Ectodermal cell (in vitro differentiated cells): ENCODE results near the gene CTNNA3.
"Not testable (repeated sequence)": the region's sequence is repeated elsewhere in the genome, so short reads cannot be mapped to it uniquely, and the experiment has no call there.

Source experiments
- H3K27ac ChIP-seq: 2 replicates; pipeline ENCODE4 v1.7.0; 2013; ENCODE audit warnings: mild to moderate bottlenecking, low read depth, low read length; ENCODE audit not compliant: insufficient read depth, poor library complexity, severe bottlenecking
- H3K27me3 ChIP-seq: 2 replicates; pipeline ENCODE4 v1.7.0; 2013; ENCODE audit warnings: mild to moderate bottlenecking, low read length; ENCODE audit not compliant: insufficient read depth, control insufficient read depth, poor library complexity, severe bottlenecking
- H3K36me3 ChIP-seq: one replicate; pipeline ENCODE4 v1.7.0; 2013; ENCODE audit warnings: low read length; ENCODE audit not compliant: control insufficient read depth, insufficient read depth
- H3K4me1 ChIP-seq: one replicate; pipeline ENCODE4 v1.7.0; 2013; ENCODE audit warnings: low read length; ENCODE audit not compliant: control insufficient read depth, insufficient read depth
- H3K4me3 ChIP-seq: 2 replicates; pipeline ENCODE4 v1.7.0; 2013; ENCODE audit warnings: low read depth, low read length, control low read depth; ENCODE audit not compliant: insufficient read depth
- H3K9me3 ChIP-seq: 2 replicates; pipeline ENCODE4 v1.7.0; 2013; ENCODE audit warnings: mild to moderate bottlenecking, low read length, moderate library complexity; ENCODE audit not compliant: control insufficient read depth
- WGBS, 2 experiments: methylation state at CpG; one replicate each; pipeline ENCODE4 v1.1.7; 2013; ENCODE audit warnings: missing lambda C conversion rate in 2 of 2; 5-methylcytosine and 5-hydroxymethylcytosine counted together

Gene CTNNA3

GRCh38 chr10:66398669-66399068, 1297.3 kb downstream of the CTNNA3 start:
- Histone ChIP-seq H3K27ac (no peak overlapping the region), H3K36me3 (no peaks in the 10 kb centered on the region), H3K9me3 (no peaks in the 10 kb centered on the region), H3K4me1 (no peaks in the 10 kb centered on the region), H3K27me3 (no peaks in the 10 kb centered on the region), H3K4me3 (no peak overlapping the region)

- H3K27me3 ChIP-seq: no peaks in the 10 kb centered on the region
- no peaks in the 10 kb centered on the region for H3K4me1 ChIP-seq
- no peaks in the 10 kb centered on the region for H3K36me3 ChIP-seq
- no peak overlapping the region for H3K4me3 ChIP-seq
- WGBS, 2 experiments: 87 to 96% methylated on average over 2 of the region's 2 CpGs
- no peak overlapping the region for H3K27ac ChIP-seq
- H3K9me3 ChIP-seq: no peaks in the 10 kb centered on the region
Measured at GRCh38 chr10:66394342-66395063, 1301.5 kb downstream of the CTNNA3 start.

- no peak overlapping the region for H3K4me3 ChIP-seq
- no peaks in the 10 kb centered on the region for H3K36me3 ChIP-seq
- H3K27ac ChIP-seq: no peak overlapping the region
- no peaks in the 10 kb centered on the region for H3K27me3 ChIP-seq
- no peaks in the 10 kb centered on the region for H3K9me3 ChIP-seq
- WGBS, 2 experiments: 88 to 93% methylated on average over 1 to 5 of the region's 5 CpGs
- H3K4me1 ChIP-seq: no peaks in the 10 kb centered on the region
Measured at GRCh38 chr10:66390926-66391325, 1305.1 kb downstream of the CTNNA3 start.

DNA sequence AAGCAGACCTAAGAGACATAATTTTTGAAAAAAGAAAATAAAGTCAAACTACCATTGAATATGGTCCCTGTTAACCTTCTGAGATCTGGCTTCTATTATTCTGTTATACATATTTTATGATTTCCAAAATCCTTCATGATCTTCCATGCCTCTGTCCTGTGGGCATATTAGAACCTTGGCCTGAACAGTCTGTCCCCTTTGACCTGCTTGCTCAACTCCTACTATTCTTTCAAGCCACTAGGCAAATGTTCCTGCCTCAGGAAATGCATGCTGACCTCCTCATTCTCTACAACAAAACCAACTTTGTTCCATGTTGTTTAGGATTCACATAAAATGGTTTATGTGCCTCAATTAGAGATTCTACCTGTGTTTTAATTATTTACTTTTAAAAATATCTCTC, 1315.0 kb downstream of the CTNNA3 start:
- Histone ChIP-seq H3K27me3 (no peaks in the 10 kb centered on the region), H3K27ac (no peak overlapping the region), H3K36me3 (no peaks in the 10 kb centered on the region), H3K9me3 (no peaks in the 10 kb centered on the region), H3K4me3 (no peak overlapping the region), H3K4me1 (no peaks in the 10 kb centered on the region)

DNA sequence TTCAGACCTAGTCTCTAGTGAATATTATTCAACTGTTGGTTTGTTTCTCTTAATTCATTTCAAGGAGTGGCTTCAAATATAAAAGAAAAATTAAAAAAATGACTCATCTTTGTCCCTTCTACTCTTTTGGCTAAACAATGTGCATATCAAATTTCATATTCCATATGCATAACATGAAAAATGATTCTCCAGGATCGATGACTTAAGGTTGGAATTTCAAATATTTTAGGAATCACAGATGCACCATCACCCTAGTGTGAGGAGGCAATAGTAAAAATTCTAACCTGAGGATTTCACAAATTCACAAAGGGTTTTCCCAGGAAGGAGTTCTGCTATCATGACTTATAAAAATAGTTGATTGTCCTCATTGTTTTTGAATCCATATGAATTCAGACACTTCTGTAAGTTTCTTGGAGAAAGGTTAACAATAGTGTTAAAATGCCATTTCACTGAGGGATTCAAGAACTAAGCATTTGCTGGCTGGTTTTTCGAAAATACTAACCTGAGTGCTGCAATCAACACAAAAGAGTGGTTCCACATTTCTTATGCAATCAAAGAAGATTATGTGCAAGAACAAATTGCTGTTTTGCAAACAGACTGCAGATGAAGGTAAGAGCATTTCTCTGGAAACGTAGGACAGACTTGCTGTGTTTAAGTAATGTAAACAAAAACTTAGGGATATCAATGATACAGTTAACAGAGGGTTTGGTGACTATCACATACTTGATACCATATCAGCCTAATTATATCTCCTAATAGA, 1317.7 kb downstream of the CTNNA3 start:
- H3K9me3 ChIP-seq: no peaks in the 10 kb centered on the region
- no peaks in the 10 kb centered on the region for H3K36me3 ChIP-seq
- 83 to 86% methylated on average over 3 of the region's 3 CpGs for WGBS, 2 experiments
- no peaks in the 10 kb centered on the region for H3K27me3 ChIP-seq
- no peaks in the 10 kb centered on the region for H3K4me1 ChIP-seq
- no peak overlapping the region for H3K4me3 ChIP-seq
- no peak overlapping the region for H3K27ac ChIP-seq

DNA sequence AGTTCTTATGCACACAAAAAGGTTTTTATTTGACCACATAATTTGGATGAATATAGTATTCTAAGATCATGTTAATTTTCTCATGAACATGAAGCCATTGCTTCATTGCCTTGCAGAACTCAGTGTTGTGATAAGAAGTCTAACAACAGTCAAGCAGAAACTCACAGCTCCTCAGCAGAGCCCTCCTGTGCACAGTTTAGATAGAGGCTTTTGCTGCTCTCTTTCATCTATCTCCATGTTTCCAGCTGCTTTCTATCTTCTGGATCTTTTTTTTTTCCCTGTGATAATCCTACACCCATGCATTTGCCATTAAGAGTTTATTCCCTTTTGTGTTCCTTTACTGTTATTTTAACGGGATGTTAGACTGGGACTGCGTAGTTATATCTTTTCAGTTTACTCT, 1327.8 kb downstream of the CTNNA3 start:
- Histone ChIP-seq H3K9me3 (no peaks in the 10 kb centered on the region), H3K27ac (no peak overlapping the region), H3K27me3 (no peaks in the 10 kb centered on the region), H3K4me3 (no peak overlapping the region), H3K4me1 (no peaks in the 10 kb centered on the region), H3K36me3 (no peaks in the 10 kb centered on the region)
- WGBS, 2 experiments: 100% methylated on average over 2 of the region's 2 CpGs; no CpG with 5 or more reads in 1 of the 2 experiments

DNA sequence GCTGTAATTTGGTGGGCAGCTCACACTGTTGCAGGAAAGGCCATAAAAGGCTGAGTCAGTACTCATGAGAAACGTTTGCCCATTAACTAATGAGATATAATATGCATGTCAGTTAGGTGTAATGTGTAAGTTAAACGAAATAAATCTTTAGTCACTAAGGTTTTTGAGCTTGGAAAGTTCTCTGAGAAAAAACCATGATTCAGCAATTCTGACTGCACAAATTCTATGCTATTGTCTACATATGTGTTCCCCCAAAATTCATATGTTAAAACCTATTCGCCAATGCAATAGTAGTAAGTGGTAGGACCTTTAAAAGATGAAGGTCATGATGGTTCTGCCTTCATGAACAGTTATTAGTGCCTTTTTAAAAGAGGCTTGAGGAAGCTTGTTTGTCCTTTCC, 1329.8 kb downstream of the CTNNA3 start:
- H3K4me1 ChIP-seq: no peaks in the 10 kb centered on the region
- no peak overlapping the region for H3K27ac ChIP-seq
- no peaks in the 10 kb centered on the region for H3K9me3 ChIP-seq
- WGBS, 2 experiments: 87% methylated on average over 3 of the region's 3 CpGs
- H3K36me3 ChIP-seq: no peaks in the 10 kb centered on the region
- no peak overlapping the region for H3K4me3 ChIP-seq
- H3K27me3 ChIP-seq: no peaks in the 10 kb centered on the region

DNA sequence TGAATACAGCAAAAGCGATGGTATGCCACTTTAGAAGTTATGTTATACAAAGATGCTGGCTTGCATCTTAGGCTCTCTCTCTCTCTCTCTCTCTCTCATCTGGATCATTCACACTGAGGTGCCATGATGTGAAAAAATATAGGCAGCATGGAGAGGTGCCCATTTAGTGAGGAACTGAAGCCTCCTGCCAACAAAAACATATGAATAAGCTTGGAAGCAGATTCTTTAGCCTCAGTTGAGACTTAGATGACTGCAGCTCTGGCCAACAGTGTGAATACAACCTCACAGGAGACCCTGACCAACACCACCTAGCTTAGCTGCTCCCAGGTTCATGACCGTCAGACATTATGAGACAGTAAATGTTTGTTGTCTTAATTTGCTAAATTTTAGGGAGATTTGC, 1330.3 kb downstream of the CTNNA3 start:
- H3K9me3 ChIP-seq: no peaks in the 10 kb centered on the region
- WGBS, 2 experiments: 69 to 75% methylated on average over 2 of the region's 2 CpGs
- no peaks in the 10 kb centered on the region for H3K27me3 ChIP-seq

GRCh38 chr10:66362522-66362921, 1333.5 kb downstream of the CTNNA3 start:
- WGBS, 2 experiments: 92 to 94% methylated on average over 3 of the region's 3 CpGs

More for the DNA sequence above, 1330.3 kb downstream of the CTNNA3 start:
- H3K27ac ChIP-seq: no peak overlapping the region
- H3K4me1 ChIP-seq: no peaks in the 10 kb centered on the region
- no peaks in the 10 kb centered on the region for H3K36me3 ChIP-seq
- no peak overlapping the region for H3K4me3 ChIP-seq

DNA sequence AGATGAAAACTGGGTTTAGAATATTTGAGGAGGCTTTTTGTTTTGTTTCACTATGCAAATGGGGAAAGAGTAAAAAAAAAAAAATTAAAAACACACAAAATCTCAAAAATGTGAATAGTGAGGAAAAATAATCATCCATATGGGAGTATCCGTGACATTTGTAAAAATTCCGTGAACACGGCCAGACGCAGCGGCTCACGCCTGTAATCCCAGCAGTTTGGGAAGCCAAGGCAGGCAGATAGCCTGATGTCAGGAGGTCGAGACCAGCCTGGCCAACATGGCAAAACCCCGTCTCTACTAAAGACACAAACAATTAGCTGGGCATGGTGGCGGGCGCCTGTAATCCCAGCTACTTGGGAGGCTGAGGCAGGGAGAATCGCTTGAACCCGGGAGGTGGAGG, 1342.2 kb downstream of the CTNNA3 start:
- H3K9me3 ChIP-seq, H3K36me3 ChIP-seq, H3K4me3 ChIP-seq, H3K27ac ChIP-seq, H3K27me3 ChIP-seq, H3K4me1 ChIP-seq: not testable (repeated sequence)
- WGBS, 2 experiments: 90 to 97% methylated on average over 12 of the region's 12 CpGs

More at GRCh38 chr10:66362522-66362921, 1333.5 kb downstream of the CTNNA3 start:
- Histone ChIP-seq H3K4me1 (no peaks in the 10 kb centered on the region), H3K36me3 (no peaks in the 10 kb centered on the region), H3K4me3 (no peak overlapping the region), H3K9me3 (no peaks in the 10 kb centered on the region), H3K27ac (no peak overlapping the region), H3K27me3 (no peaks in the 10 kb centered on the region)
